HG03196 (cell line): ENCODE results near the gene TMEM225.
A peak's percentile ranks its signal among the peaks of the same experiment; 100 is the strongest.
"Not testable (repeated sequence)": the region's sequence is repeated elsewhere in the genome, so short reads cannot be mapped to it uniquely, and the experiment has no call there.

Source experiments
- ATAC-seq: cut with Tn5 transposase; IDR thresholded peaks from one replicate; pipeline ENCODE4 v1.9.1; 2021; ENCODE audit not compliant: unreplicated experiment

The TMEM225 gene, protein sequence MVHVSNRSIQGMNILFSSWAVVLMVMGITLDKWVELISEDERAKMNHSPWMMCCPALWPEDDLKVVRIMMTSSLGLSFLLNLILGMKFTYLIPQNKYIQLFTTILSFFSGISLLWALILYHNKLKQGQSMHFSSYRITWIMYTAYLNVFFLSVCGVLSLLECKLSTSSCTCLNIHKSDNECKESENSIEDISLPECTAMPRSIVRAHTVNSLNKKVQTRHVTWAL

GRCh38 chr11:123885570-123885969, at the start of gene TMEM225:
Gene TMEM225 (minus strand): TSS chr11:123885670. CDS start chr11:123885425, 245 bp downstream.
- ATAC-seq: no peak

GRCh38 chr11:123924027-123924426, 38.6 kb upstream of the TMEM225 start:
- ATAC-seq: no peak

GRCh38 chr11:123920943-123921342, 35.5 kb upstream of the TMEM225 start:
- ATAC-seq: no peak

DNA sequence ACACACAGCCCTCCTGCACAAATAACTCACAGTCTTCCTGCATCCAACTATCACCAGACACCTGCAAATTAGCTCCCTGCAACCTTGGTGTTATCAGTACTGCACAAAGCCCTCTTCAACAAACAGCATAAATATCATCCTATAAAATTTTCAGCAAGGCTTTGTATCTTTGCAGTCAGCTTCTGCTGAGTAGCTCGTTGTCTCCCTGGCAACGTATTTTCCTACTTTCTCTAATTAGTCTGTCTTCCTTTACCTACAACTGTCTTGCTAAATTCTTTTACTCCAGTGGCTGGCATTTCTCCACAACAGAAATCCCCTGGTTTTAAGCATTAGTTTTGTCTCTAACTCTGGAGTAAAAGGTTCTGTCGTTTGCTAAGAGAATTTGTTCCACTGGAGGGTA, 20.4 kb upstream of the TMEM225 start:
- ATAC-seq: no peak

- ATAC-seq: no peak
Measured at GRCh38 chr11:123904932-123905331, 19.5 kb upstream of the TMEM225 start.

DNA sequence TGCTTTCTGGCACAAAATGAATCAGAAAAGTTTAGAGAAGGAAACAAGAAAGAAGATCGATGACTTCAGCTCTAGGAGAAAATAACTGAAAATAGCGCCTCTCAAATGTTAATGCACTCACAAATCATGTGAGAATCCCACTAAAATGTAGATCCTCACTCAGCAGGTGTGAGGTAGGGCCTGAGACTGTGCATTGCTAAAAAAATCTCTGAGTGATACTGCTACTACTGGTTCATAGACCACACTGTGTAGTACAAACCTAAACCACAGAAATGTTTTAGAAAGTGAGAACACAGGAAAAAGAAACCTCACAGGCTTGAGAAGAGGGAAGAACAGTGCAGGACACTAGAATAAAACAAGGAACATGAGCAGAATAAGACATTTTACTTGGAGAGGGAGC, 18.5 kb upstream of the TMEM225 start:
- peak; percentile 78 for ATAC-seq

DNA sequence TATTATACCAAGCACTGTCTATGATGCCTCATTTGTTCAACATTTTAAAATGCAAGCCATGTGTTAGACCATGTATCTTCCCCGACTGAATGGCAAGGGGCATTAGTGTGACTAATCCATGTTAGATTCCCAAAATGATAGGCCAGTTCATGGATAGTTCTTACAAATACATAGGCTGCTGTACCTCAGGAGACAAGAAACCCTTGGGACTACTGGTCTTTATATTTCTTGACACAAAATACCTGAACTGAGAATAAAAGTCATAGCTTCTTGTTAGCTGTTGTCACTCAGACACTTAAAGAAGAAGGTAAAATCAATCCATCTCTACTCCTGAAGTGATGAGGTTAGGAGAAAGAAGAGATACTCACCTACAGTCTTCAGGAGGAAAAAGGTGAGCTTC, 16.4 kb upstream of the TMEM225 start, which contains the start of gene OR8D4:
TSS of gene OR8D4 (plus strand) at position 301 of the 400 bp plus-strand sequence. CDS start 4,265 bp downstream, outside the sequence.
- ATAC-seq: no peak

DNA sequence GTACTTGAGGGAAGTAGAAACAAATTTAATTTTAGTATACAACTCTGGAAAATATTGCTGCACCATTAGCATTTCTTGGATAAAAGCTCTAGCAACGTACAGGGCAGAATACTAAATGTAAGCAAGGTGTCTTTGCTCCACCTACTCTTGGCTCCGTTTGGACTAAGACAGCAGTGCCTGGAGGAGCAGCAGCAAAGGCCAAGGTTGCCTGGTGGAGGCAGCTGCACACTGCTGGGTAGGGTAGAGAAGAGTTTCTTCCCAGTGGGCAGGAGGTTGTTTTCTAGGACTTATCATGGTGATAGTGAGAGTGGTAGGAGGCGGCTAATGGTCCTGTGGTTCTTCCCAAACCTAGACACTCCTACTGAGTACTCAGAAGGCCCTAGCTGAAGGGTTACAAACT, 14.3 kb upstream of the TMEM225 start:
- no peak for ATAC-seq

GRCh38 chr11:123892031-123892430, 6.6 kb upstream of the TMEM225 start:
- no peak for ATAC-seq

DNA sequence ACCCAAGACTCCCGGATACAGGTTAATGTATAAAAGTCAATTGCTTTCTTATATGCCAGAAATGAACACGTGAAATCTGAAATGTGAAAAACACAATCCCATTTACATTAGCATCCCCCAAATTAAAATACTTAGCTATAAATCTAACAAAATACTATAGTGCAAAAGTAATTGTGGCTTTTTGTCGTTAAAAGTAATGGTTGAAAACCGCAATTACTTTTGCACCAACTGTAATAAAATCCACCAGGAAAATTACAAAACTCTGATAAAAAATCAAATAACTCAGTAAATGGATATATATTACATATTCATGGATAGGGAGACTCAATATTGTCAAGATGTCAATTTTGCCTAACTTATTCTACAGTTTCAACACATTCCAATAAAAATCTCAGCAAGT, 4.6 kb downstream of the TMEM225 start:
- no peak for ATAC-seq

GRCh38 chr11:123867795-123868194, 17.7 kb downstream of the TMEM225 start:
- not testable (repeated sequence) for ATAC-seq

GRCh38 chr11:123865293-123865692, 20.2 kb downstream of the TMEM225 start:
- ATAC-seq: not testable (repeated sequence)

- no peak for ATAC-seq
Measured at GRCh38 chr11:123859731-123860130, 25.7 kb downstream of the TMEM225 start.

GRCh38 chr11:123856444-123856843, 29.0 kb downstream of the TMEM225 start:
- ATAC-seq: no peak

DNA sequence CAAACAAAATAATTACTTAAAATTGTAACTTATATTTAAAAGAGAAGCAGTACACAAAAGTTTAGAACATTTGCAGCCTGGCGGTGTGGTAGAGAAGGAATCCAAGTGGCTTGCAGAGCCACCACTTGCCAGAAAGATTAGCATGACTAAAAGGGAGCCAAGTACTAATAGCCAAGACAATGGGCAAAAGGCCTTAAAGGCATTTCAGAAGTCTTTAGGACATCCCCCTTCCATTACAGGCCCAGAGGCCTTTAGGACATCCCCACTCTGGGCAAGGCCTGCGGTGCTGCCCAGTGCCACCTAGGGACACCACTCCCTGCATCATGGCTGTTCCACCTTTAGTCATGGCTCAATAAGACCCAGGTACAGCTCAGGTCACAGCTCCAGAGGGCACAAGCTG, 32.4 kb downstream of the TMEM225 start:
- no peak for ATAC-seq

- no peak for ATAC-seq
Measured at GRCh38 chr11:123852321-123852720, 33.1 kb downstream of the TMEM225 start.

DNA sequence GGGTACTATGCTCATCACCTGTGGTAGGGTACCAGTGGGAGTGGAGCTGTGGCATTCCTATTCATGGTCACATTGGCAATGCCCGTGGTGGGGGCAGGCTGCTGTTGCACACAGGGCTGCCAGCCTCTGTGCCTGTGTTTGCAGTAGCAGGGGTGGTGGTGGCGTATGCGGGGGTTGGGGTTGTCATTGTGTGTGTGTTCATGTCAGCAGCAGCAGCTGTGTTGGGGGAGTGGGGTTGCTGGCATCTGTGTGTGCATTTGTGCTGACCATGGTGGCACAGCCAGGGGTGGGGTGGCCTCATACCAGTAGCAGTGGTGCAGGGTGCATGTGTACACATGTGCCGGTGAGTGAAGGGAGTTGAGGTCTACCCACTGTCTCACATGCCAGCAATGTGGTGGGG, 34.4 kb downstream of the TMEM225 start:
- ATAC-seq: no peak

GRCh38 chr11:123841174-123841573, 44.3 kb downstream of the TMEM225 start:
- no peak for ATAC-seq

- no peak for ATAC-seq
Measured at GRCh38 chr11:123839131-123839530, 46.3 kb downstream of the TMEM225 start.

GRCh38 chr11:123838659-123839058, 46.8 kb downstream of the TMEM225 start:
- ATAC-seq: no peak

DNA sequence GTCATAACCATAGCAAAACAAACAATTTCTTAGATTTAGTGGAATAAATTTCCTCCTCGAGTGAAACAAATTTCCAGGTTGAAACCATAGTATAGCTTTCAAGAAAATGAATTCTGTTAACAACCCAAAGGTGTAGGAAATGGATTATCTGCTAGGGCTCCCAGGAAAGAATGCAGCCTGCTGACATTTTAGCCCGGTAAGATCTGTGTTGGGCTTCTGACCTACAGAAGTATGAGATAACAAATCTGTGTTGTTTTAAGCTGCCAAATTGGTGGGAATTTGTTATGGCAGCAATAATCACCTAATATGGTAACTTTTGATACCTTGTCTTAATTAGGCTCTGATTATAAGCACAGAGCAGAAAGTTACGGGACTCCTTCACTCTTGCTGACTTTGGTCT, 47.3 kb downstream of the TMEM225 start:
- no peak for ATAC-seq

DNA sequence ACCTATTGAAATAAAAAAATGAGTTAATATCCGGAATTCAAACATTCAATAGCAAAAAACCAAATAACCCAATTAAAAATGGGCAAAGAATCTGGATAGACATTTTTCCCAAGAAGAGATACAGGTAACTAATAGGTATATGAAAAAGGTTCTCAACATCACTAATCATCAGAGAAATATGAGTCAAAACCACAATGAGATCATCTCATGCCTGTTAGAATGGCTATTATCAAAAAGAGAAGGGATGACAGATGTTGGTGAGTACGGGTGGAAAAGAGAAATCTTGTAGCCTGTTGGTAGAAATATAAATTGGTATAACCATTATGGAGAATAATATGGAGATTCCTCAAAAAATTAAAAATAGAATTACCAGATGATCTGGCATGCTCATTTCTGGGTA, 52.4 kb downstream of the TMEM225 start:
- ATAC-seq: no peak
